Measurements from ENCODE around the gene PARD6G.

The PARD6G gene

GRCh38 chr18:80126797-80127196, 120.5 kb downstream of the PARD6G start:
- TF ChIP-seq CTCF (IDR thresholded peaks at IDR 0.05), result no peak

- no peak for TF ChIP-seq CTCF (IDR thresholded peaks at IDR 0.05)
These were observed 123.2 kb downstream of the PARD6G start for GRCh38 chr18:80124131-80124530.

DNA sequence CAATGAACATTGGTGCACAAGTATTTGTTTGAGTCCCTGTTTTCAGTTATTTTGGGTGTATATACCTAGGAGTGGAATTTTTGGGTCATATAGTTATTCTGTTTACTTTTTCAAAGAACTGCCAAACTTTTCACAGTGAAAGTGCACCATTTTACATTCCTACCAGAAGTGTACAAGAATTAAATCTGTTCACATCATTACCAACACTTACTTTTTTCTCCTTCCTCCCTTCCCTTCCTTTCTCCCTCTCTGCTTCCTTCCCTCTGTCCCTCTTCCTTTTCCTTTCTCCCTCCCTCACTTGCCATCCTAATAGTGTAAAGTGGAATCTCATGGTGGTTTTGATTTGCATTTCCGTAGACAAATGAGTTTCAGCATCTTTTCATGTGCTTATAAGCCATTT, 126.4 kb downstream of the PARD6G start:
- no peak for TF ChIP-seq CTCF (IDR thresholded peaks at IDR 0.05)

DNA sequence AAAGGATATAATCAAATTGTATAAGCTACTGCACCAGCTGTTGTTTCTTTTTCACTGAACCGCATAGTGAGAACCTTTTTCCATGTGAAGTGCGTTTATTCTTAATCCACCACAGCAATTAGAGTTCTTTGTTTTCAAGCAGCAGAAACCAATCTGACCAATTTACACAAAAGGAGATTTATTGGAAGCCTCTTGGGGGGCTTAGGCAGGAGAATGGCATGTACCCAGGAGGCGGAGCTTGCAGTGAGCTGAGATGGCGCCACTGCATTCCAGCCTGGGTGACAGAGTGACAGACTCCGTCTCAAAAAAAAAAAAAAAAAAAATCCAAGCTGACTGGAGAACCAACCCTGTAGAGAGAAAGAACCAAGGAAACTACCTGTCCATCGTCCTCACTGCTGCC, 128.2 kb downstream of the PARD6G start:
- TF ChIP-seq CTCF (IDR thresholded peaks at IDR 0.05), result no peak

GRCh38 chr18:80115035-80115434, 132.3 kb downstream of the PARD6G start:
- TF ChIP-seq CTCF (IDR thresholded peaks at IDR 0.05), result no peak

- TF ChIP-seq CTCF (IDR thresholded peaks at IDR 0.05), result no peak
These were observed 134.6 kb downstream of the PARD6G start for GRCh38 chr18:80112624-80113248.

- no peak for TF ChIP-seq CTCF (IDR thresholded peaks at IDR 0.05)
These were observed 137.6 kb downstream of the PARD6G start for GRCh38 chr18:80109676-80110078.

Measured in LNCAP (cell line).